Neural cell (in vitro differentiated cells): ENCODE results near the gene CEP162. TPM values are rescaled to one million over a fixed set of nuclear protein-coding genes. Genes with fewer than 3 reads are reported as not detected.
"Not testable (repeated sequence)": the region's sequence is repeated elsewhere in the genome, so short reads cannot be mapped to it uniquely, and the experiment has no call there.

ENCODE experiments used
- H2AFZ ChIP-seq: fragments of 200-600, 300-800 bp; sonication (generic), shearing (Covaris generic); 2 replicates; pipeline ENCODE4 v1.6.0; 2014; ENCODE audit warnings: low read depth, mild to moderate bottlenecking, antibody characterized with exemption, low read length, moderate library complexity
- H3F3A ChIP-seq: fragments of 200-600 bp; shearing (Covaris generic); 2 replicates; pipeline ENCODE4 v1.6.1; 2016; ENCODE audit warnings: mild to moderate bottlenecking, moderate library complexity, mixed read lengths, antibody characterized with exemption, low read length; ENCODE audit not compliant: insufficient read depth, poor library complexity, severe bottlenecking
- H3K27ac ChIP-seq: fragments of 200-600, 300-800 bp; sonication (generic), shearing (Covaris generic); 2 replicates; pipeline ENCODE4 v1.5.1; 2014; ENCODE audit warnings: mild to moderate bottlenecking, low read length, moderate library complexity
- H3K27me3 ChIP-seq: fragments of 300-800, 200-600 bp; sonication (generic), shearing (Covaris generic); 2 replicates; pipeline ENCODE4 v1.6.0; 2014; ENCODE audit warnings: mild to moderate bottlenecking, low read depth, low read length, moderate library complexity; ENCODE audit not compliant: insufficient read depth
- H3K36me3 ChIP-seq: fragments of 300-800, 200-600 bp; sonication (generic), shearing (Covaris generic); 2 replicates; pipeline ENCODE4 v1.5.1; 2014; ENCODE audit warnings: mild to moderate bottlenecking, antibody characterized with exemption, low read length, moderate library complexity; ENCODE audit not compliant: insufficient read depth
- H3K4me2 ChIP-seq: fragments of 300-800, 200-600 bp; sonication (generic), shearing (Covaris generic); 2 replicates; pipeline ENCODE4 v1.6.0; 2014; ENCODE audit warnings: mild to moderate bottlenecking, low read length
- H3K4me3 ChIP-seq: fragments of 300-800, 200-600 bp; sonication (generic), shearing (Covaris generic); 2 replicates; pipeline ENCODE4 v1.5.1; 2014; ENCODE audit warnings: mild to moderate bottlenecking, low read length, moderate library complexity
- H3K79me2 ChIP-seq: fragments of 200-600 bp; shearing (Covaris generic); replicated peaks from 2 replicates; pipeline ENCODE4 v1.6.0; 2014; ENCODE audit warnings: mild to moderate bottlenecking, low read length, moderate library complexity; ENCODE audit not compliant: insufficient read depth
- H3K9ac ChIP-seq: fragments of 300-800, 200-600 bp; sonication (generic), shearing (Covaris generic); 2 replicates; pipeline ENCODE4 v1.6.1; 2016; ENCODE audit warnings: mild to moderate bottlenecking, low read length, mixed read lengths
- H3K9me2 ChIP-seq: fragments of 200-600 bp; shearing (Covaris generic); 2 replicates; pipeline ENCODE4 v1.6.1; 2016; ENCODE audit warnings: mild to moderate bottlenecking, low read length, mixed read lengths; ENCODE audit not compliant: insufficient read depth
- H3K9me3 ChIP-seq: fragments of 200-600, 300-800 bp; sonication (generic), shearing (Covaris generic); 2 replicates; pipeline ENCODE4 v1.6.1; 2016; ENCODE audit warnings: mild to moderate bottlenecking, mixed run types, low read length, moderate library complexity, mixed read lengths
- H4K20me1 ChIP-seq: fragments of 200-600 bp; shearing (Covaris generic); 2 replicates; pipeline ENCODE4 v1.6.1; 2016; ENCODE audit warnings: mild to moderate bottlenecking, mixed run types; ENCODE audit not compliant: insufficient read depth
- EP300 ChIP-seq: fragments of 450-650 bp; conservative IDR thresholded peaks from 2 replicates; pipeline ENCODE4 v1.6.1; 2014; ENCODE audit warnings: antibody characterized with exemption, mild to moderate bottlenecking, moderate library complexity; ENCODE audit not compliant: poor library complexity, severe bottlenecking
- EZH2 ChIP-seq: fragments of 200-600, 300-800 bp; shearing (Covaris generic), sonication (generic); IDR thresholded peaks from 2 replicates; pipeline ENCODE4 v1.6.1; 2014; ENCODE audit warnings: antibody characterized with exemption, low read length, borderline replicate concordance, mild to moderate bottlenecking; ENCODE audit not compliant: insufficient read depth, poor library complexity, severe bottlenecking
- MXI1 ChIP-seq: fragments of 450-650 bp; conservative IDR thresholded peaks from 2 replicates; pipeline ENCODE4 v1.6.1; 2014; ENCODE audit warnings: antibody characterized with exemption, mild to moderate bottlenecking; ENCODE audit not compliant: poor library complexity, severe bottlenecking
- POLR2AphosphoS5 ChIP-seq: IDR thresholded peaks from 2 replicates; pipeline ENCODE4 v1.6.1; 2012
- RAD21 ChIP-seq: fragments of 450-650 bp; conservative IDR thresholded peaks from 2 replicates; pipeline ENCODE4 v1.6.1; 2014; ENCODE audit warnings: antibody characterized with exemption, mild to moderate bottlenecking, moderate library complexity
- REST ChIP-seq: IDR thresholded peaks from 2 replicates; pipeline ENCODE4 v1.6.1; 2012; ENCODE audit warnings: borderline replicate concordance
- SMC3 ChIP-seq: fragments of 450-650 bp; conservative IDR thresholded peaks from 2 replicates; pipeline ENCODE4 v1.6.1; 2014; ENCODE audit warnings: antibody characterized with exemption, mild to moderate bottlenecking, moderate library complexity; ENCODE audit not compliant: poor library complexity
- TAF1 ChIP-seq: IDR thresholded peaks from 2 replicates; pipeline ENCODE4 v1.6.1; 2012; ENCODE audit warnings: low read depth
- polyA plus RNA-seq: library from polyadenylated mRNA; depleted of rRNA; stranded (reverse); fragments of >200 nt; gene quantifications from 2 replicates; pipeline ENCODE4 v1.2.3, GENCODE V29; 2014

CEP162 gene
- polyA plus RNA-seq, 1 donor from 2014 or later, result 19.3 TPM

GRCh38 chr6:84086545-84087429 lies 140.7 kb downstream of the CEP162 start:
- H3K79me2 ChIP-seq, result no peaks in the 10 kb centered on the region
- no peak overlapping the region for H3K9ac ChIP-seq
- H2AFZ ChIP-seq, result no peak overlapping the region
- no peaks in the 10 kb centered on the region for H3F3A ChIP-seq
- no peaks in the 10 kb centered on the region for H3K9me3 ChIP-seq
- no peaks in the 10 kb centered on the region for H3K27me3 ChIP-seq
- H3K4me2 ChIP-seq, result no peak overlapping the region
- TF ChIP-seq SMC3 (no peak), EP300 (no peak), EZH2 (no peak), TAF1 (no peak)
- H4K20me1 ChIP-seq, result no peaks in the 10 kb centered on the region
- no peak overlapping the region for H3K4me3 ChIP-seq
- H3K27ac ChIP-seq, result no peak overlapping the region
- H3K36me3 ChIP-seq, result no peaks in the 10 kb centered on the region
- H3K9me2 ChIP-seq, result no peaks in the 10 kb centered on the region

- Histone ChIP-seq H3K4me2 (no peak overlapping the region), H3K79me2 (no peaks in the 10 kb centered on the region), H3K27ac (no peak overlapping the region), H3K9me2 (no peaks in the 10 kb centered on the region), H3K27me3 (no peaks in the 10 kb centered on the region), H3K4me3 (no peak overlapping the region), H3F3A (no peaks in the 10 kb centered on the region), H4K20me1 (no peaks in the 10 kb centered on the region), H3K9ac (no peak overlapping the region), H3K36me3 (no peaks in the 10 kb centered on the region), H3K9me3 (no peaks in the 10 kb centered on the region), H2AFZ (no peak overlapping the region)
- no peak for TF ChIP-seq MXI1
- TF ChIP-seq REST, result no peak
- no peak for TF ChIP-seq TAF1
- no peak for TF ChIP-seq POLR2AphosphoS5
- no peak for TF ChIP-seq RAD21
- TF ChIP-seq EP300, result no peak
Observed at GRCh38 chr6:84086056-84086455, 141.4 kb downstream of the CEP162 start.

- H3K9ac ChIP-seq, H3K9me2 ChIP-seq, H3K27me3 ChIP-seq, H3K27ac ChIP-seq, H2AFZ ChIP-seq, H4K20me1 ChIP-seq, H3F3A ChIP-seq, H3K9me3 ChIP-seq, H3K4me2 ChIP-seq, H3K79me2 ChIP-seq, H3K4me3 ChIP-seq, H3K36me3 ChIP-seq: not testable (repeated sequence)
Observed at GRCh38 chr6:84084705-84085104, 142.7 kb downstream of the CEP162 start.
